AG09309 (cell line): ENCODE results near the gene WASF2.
A peak's percentile ranks its signal among the peaks of the same experiment; 100 is the strongest.
"Not testable (repeated sequence)": the region's sequence is repeated elsewhere in the genome, so short reads cannot be mapped to it uniquely, and the experiment has no call there.

Experiments used
- DNase-seq: peaks from one replicate; pipeline ENCODE4 v3.0.0-alpha.2; 2010; ENCODE audit warnings: low read depth
- H3K4me3 ChIP-seq: 2 replicates; pipeline ENCODE4 v1.5.1; 2011; ENCODE audit warnings: mild to moderate bottlenecking, low read depth, low read length, moderate library complexity; ENCODE audit not compliant: control insufficient read depth
- CTCF ChIP-seq: IDR thresholded peaks from 2 replicates; pipeline ENCODE4 v1.5.1; 2011; ENCODE audit warnings: mild to moderate bottlenecking, low read depth, low read length, inconsistent platforms; ENCODE audit not compliant: insufficient read depth, control insufficient read depth; ENCODE audit errors: missing control alignments

Gene WASF2

GRCh38 chr1:27392778-27393635 is 97.0 kb downstream of the WASF2 start:
- no peak for DNase-seq
- peak; percentile 34 for TF ChIP-seq CTCF
- peak overlapping the region; percentile 68 for H3K4me3 ChIP-seq

GRCh38 chr1:27392096-27392777 is 97.7 kb downstream of the WASF2 start, which contains the start of gene GPR3:
GPR3 (plus strand) TSS chr1:27392622; CDS start chr1:27393799, 1,177 bp downstream.
- peak; percentile 41 for DNase-seq
- peak within 1 kb of the TSS; percentile 68 for H3K4me3 ChIP-seq
- peak; percentile 61 for TF ChIP-seq CTCF

GRCh38 chr1:27391511-27392095 is 98.4 kb downstream of the WASF2 start:
- DNase-seq: no peak
- TF ChIP-seq CTCF: no peak
- peak overlapping the region; percentile 27 for H3K4me3 ChIP-seq

GRCh38 chr1:27388337-27389005 is 101.5 kb downstream of the WASF2 start:
- TF ChIP-seq CTCF: peak; percentile 84
- no peak for DNase-seq
- H3K4me3 ChIP-seq: no peak overlapping the region

GRCh38 chr1:27384797-27385196 is 105.2 kb downstream of the WASF2 start:
- DNase-seq, H3K4me3 ChIP-seq: not testable (repeated sequence)

- TF ChIP-seq CTCF: no peak
- H3K4me3 ChIP-seq: no peak overlapping the region
- no peak for DNase-seq
Measured at GRCh38 chr1:27383661-27384060, 106.3 kb downstream of the WASF2 start.
